Body of pancreas (tissue), 4 donors: ENCODE measurements around the gene GALNT9. TPM values are rescaled to one million over a fixed set of nuclear protein-coding genes. Genes with fewer than 3 reads are reported as not detected.
"Not testable (repeated sequence)": the region's sequence is repeated elsewhere in the genome, so short reads cannot be mapped to it uniquely, and the experiment has no call there.

ENCODE experiments used
- ATAC-seq: fragments of 150-250 bp; one replicate; pipeline ENCODE4 v1.9.1; 2016
- DNase-seq, 4 donors: peaks; one replicate each; pipeline ENCODE4 v3.0.0-alpha.2; 2019
- H3K27ac ChIP-seq, 4 donors: fragments of 200-600 bp; sonication (generic); 1 replicate in 3 of 4; 2 replicates in 1 of 4; pipeline versions ENCODE4 v1.5.1 to v1.6.1; 2016 to 2019; ENCODE audit warnings: mild to moderate bottlenecking in 1 of 4, mixed read lengths in 1 of 4, moderate library complexity in 1 of 4
- H3K27me3 ChIP-seq, 2 donors: fragments of 200-600 bp; sonication (generic); one replicate each; pipeline ENCODE4 v1.6.0; 2016; ENCODE audit warnings: mild to moderate bottlenecking in 1 of 2
- H3K36me3 ChIP-seq, 2 donors: fragments of 200-600 bp; sonication (generic); replicated peaks in 1 of 2; 2 replicates each; pipeline ENCODE4 v1.5.1; 2016; ENCODE audit warnings: low read depth in 2 of 2; ENCODE audit not compliant: insufficient read depth in 1 of 2
- H3K4me1 ChIP-seq: fragments of 200-600 bp; sonication (generic); one replicate; pipeline ENCODE4 v1.6.0; 2016
- H3K4me3 ChIP-seq, 2 donors: fragments of 200-600 bp; sonication (generic); 1 replicate in 1 of 2; 2 replicates in 1 of 2; pipeline ENCODE4 v1.5.1; 2016 to 2019
- H3K9me3 ChIP-seq, 3 donors: fragments of 200-600 bp; sonication (generic); 1 replicate in 2 of 3; 2 replicates in 1 of 3; pipeline ENCODE4 v1.5.1; 2016
- CTCF ChIP-seq, 7 experiments: fragments of 450-650 bp in 4 of 7; fragments of 200-600 bp in 3 of 7; sonication (generic) in 3 of 7; IDR thresholded peaks; one replicate each; pipeline ENCODE4 v1.5.1; 2016 to 2019; ENCODE audit warnings: antibody characterized with exemption in 7 of 7
- POLR2A ChIP-seq, 3 donors: fragments of 450-650 bp; IDR thresholded peaks; one replicate each; pipeline ENCODE4 v1.6.1; 2016; ENCODE audit warnings: antibody characterized with exemption in 3 of 3, mild to moderate bottlenecking in 2 of 3
- WGBS, 2 donors: methylation state at CpG; one replicate each; pipeline ENCODE4 v1.1.5; 2017; 5-methylcytosine and 5-hydroxymethylcytosine counted together
- intact Hi-C: fragments of 100-400 bp; cut with DNase I; formaldehyde crosslinking; loops from one replicate; pipeline ENCODE4 v1.15.1; 2023
- total RNA-seq, 2 donors: library from RNA; depleted of rRNA; stranded (reverse); fragments of >200 nt; gene quantifications; one replicate each; pipeline ENCODE4 v1.1.0, GENCODE V29; 2016

GALNT9 gene
- total RNA-seq, 2 donors from 2014 or later: not detected

DNA sequence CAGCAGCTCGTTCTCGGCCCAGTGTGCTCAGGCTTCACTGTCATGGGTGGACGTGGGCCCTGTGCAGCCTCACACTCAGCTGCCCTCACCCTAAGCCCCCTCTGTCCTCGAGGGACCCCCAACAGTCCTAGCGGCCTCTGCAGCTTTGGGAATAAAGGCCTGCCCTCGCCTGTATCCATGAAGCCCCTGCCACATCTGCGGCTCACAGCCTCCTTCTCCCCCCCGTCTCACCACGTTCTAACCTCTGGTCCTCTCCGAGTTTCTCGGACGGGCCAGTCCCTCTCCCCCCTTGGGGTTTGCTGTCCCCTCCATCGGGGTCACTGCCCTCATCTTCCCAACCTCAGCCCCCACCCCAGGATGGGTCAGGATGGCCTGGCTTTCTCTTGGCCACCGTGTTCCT is 30.2 kb upstream of the GALNT9 start:
- TF ChIP-seq CTCF (IDR thresholded peaks at IDR 0.05): no peak
- no peak for TF ChIP-seq POLR2A (IDR thresholded peaks at IDR 0.05)
- 87 to 91% methylated on average over 11 to 14 of the region's 14 CpGs for WGBS, 2 donors
- no peak for ATAC-seq
- Histone ChIP-seq H3K36me3 (no peaks in the 10 kb centered on the region), H3K4me1 (no peaks in the 10 kb centered on the region), H3K27ac (no peak overlapping the region), H3K27me3 (no peaks in the 10 kb centered on the region), H3K4me3 (no peak overlapping the region), H3K9me3 (no peaks in the 10 kb centered on the region)
- no peak for DNase-seq
- intact Hi-C loops: no loop called here

- H3K4me1 ChIP-seq, H3K9me3 ChIP-seq, H3K36me3 ChIP-seq, intact Hi-C loops, H3K27me3 ChIP-seq, H3K27ac ChIP-seq, DNase-seq, ATAC-seq, H3K4me3 ChIP-seq: not testable (repeated sequence)
- 83 to 98% methylated on average over 7 to 26 of the region's 57 CpGs for WGBS, 2 donors
Observed at GRCh38 chr12:132358241-132359225, 29.1 kb upstream of the GALNT9 start.

- H3K27me3 ChIP-seq: no peaks in the 10 kb centered on the region
- intact Hi-C loops: no loop called here
- H3K9me3 ChIP-seq: no peaks in the 10 kb centered on the region
- H3K4me3 ChIP-seq: no peak overlapping the region
- 61 to 86% methylated on average over 13 to 19 of the region's 25 CpGs for WGBS, 2 donors
- ATAC-seq (no peak), DNase-seq (no peak)
- no peaks in the 10 kb centered on the region for H3K4me1 ChIP-seq
- no peak overlapping the region for H3K27ac ChIP-seq
- TF ChIP-seq CTCF (IDR thresholded peaks at IDR 0.05) (no peak), POLR2A (IDR thresholded peaks at IDR 0.05) (no peak)
- H3K36me3 ChIP-seq: no peaks in the 10 kb centered on the region
Observed at GRCh38 chr12:132357623-132358186, 28.3 kb upstream of the GALNT9 start.

GRCh38 chr12:132356691-132357622 is 27.6 kb upstream of the GALNT9 start:
- peak in 1 of 4 donors; percentile 28 for DNase-seq
- 39 to 47% methylated on average over 34 to 36 of the region's 37 CpGs for WGBS, 2 donors
- Histone ChIP-seq H3K27ac (no peak overlapping the region), H3K36me3 (no peaks in the 10 kb centered on the region), H3K27me3 (no peaks in the 10 kb centered on the region), H3K4me3 (no peak overlapping the region), H3K4me1 (no peaks in the 10 kb centered on the region), H3K9me3 (no peaks in the 10 kb centered on the region)
- TF ChIP-seq POLR2A (IDR thresholded peaks at IDR 0.05) (no peak), CTCF (IDR thresholded peaks at IDR 0.05) (no peak)
- ATAC-seq: no peak
- intact Hi-C loops: no loop called here
